NCI-H146 treated with DMSO at 0.1 percent for 48 hours (cell line): ENCODE results near the gene EEF1G.
"Not testable (repeated sequence)": the region's sequence is repeated elsewhere in the genome, so short reads cannot be mapped to it uniquely, and the experiment has no call there.

Experiments
- DNase-seq: peaks from one replicate; lab custom pipeline; 2025; ENCODE audit not compliant: unreplicated experiment; lab: John Stamatoyannopoulos, UW

Gene EEF1G

GRCh38 chr11:62578541-62578940 is 4.8 kb upstream of the EEF1G start:
- no peak for DNase-seq

- DNase-seq, result no peak
Measured at GRCh38 chr11:62577046-62577714, 3.5 kb upstream of the EEF1G start.

- DNase-seq, result no peak
Measured at GRCh38 chr11:62575837-62576236, 2.1 kb upstream of the EEF1G start.

GRCh38 chr11:62575156-62575555 is 1.5 kb upstream of the EEF1G start:
- no peak for DNase-seq

GRCh38 chr11:62574363-62575071 is 826 bp upstream of the EEF1G start:
- peak; percentile 34 for DNase-seq

GRCh38 chr11:62573006-62573591 is 592 bp downstream of the EEF1G start:
- DNase-seq, result peak; percentile 12

GRCh38 chr11:62572431-62572830 is 1.3 kb downstream of the EEF1G start:
- DNase-seq, result no peak

- DNase-seq, result not testable (repeated sequence)
Measured at GRCh38 chr11:62571493-62571892, 2.2 kb downstream of the EEF1G start.

GRCh38 chr11:62570903-62571302 is 2.8 kb downstream of the EEF1G start:
- not testable (repeated sequence) for DNase-seq

- DNase-seq, result no peak
Measured at GRCh38 chr11:62569611-62570010, 4.1 kb downstream of the EEF1G start.

GRCh38 chr11:62567018-62567633 is 6.6 kb downstream of the EEF1G start:
- DNase-seq, result no peak

- no peak for DNase-seq
Measured at GRCh38 chr11:62566247-62566646, 7.4 kb downstream of the EEF1G start.

GRCh38 chr11:62565100-62565802 is 8.4 kb downstream of the EEF1G start:
- no peak for DNase-seq

GRCh38 chr11:62561677-62562230 is 11.9 kb downstream of the EEF1G start:
- DNase-seq, result not testable (repeated sequence)

GRCh38 chr11:62560566-62561103 is 13.1 kb downstream of the EEF1G start:
- DNase-seq, result peak; percentile 19

- not testable (repeated sequence) for DNase-seq
Measured at GRCh38 chr11:62559626-62560025, 14.1 kb downstream of the EEF1G start.

GRCh38 chr11:62559204-62559603 is 14.5 kb downstream of the EEF1G start:
- no peak for DNase-seq

- no peak for DNase-seq
Measured at GRCh38 chr11:62558669-62559068, 15.0 kb downstream of the EEF1G start.

GRCh38 chr11:62556875-62557631 is 16.6 kb downstream of the EEF1G start:
- no peak for DNase-seq
